PFSK-1 (cell line): ENCODE data around the gene VWF.

Experiments used
- FOXP2 ChIP-seq: optimal IDR thresholded peaks from 2 replicates; pipeline ENCODE3; 2011; ENCODE audit warnings: borderline replicate concordance, control low read depth, inconsistent platforms; ENCODE audit not compliant: insufficient read depth; ENCODE audit errors: extremely low read length, extremely low read depth
- POLR2AphosphoS5 ChIP-seq: IDR thresholded peaks from 2 replicates; pipeline ENCODE4 v1.6.1; 2012; ENCODE audit warnings: low read depth, mild to moderate bottlenecking, control low read depth, low read length, moderate library complexity
- REST ChIP-seq, 2 experiments: IDR thresholded peaks; 2 replicates each; pipeline versions ENCODE4 v1.6.1 to v1.8.0; 2011 to 2012; ENCODE audit warnings: low read depth in 2 of 2, low read length in 2 of 2, control low read depth in 1 of 2, inconsistent platforms in 1 of 2, mild to moderate bottlenecking in 1 of 2, moderate library complexity in 1 of 2; ENCODE audit not compliant: insufficient read depth in 1 of 2
- SIN3A ChIP-seq: IDR thresholded peaks from 2 replicates; pipeline ENCODE4 v1.6.1; 2012; ENCODE audit warnings: mild to moderate bottlenecking, low read length, moderate library complexity, borderline replicate concordance; ENCODE audit not compliant: insufficient read depth
- TAF1 ChIP-seq: IDR thresholded peaks from 2 replicates; pipeline ENCODE4 v1.6.1; 2012; ENCODE audit warnings: low read length, control low read depth, borderline replicate concordance; ENCODE audit not compliant: insufficient read depth

The VWF gene

GRCh38 chr12:6078398-6079096 lies 45.9 kb downstream of the VWF start:
- no peak for TF ChIP-seq TAF1
- no peak for TF ChIP-seq SIN3A
- no peak for TF ChIP-seq REST (IDR thresholded peaks at IDR 0.05; ENCODE audit: insufficient read depth in 1 of 2, low read depth in 2 of 2, low read length in 2 of 2)
- TF ChIP-seq FOXP2 = no peak
- no peak for TF ChIP-seq POLR2AphosphoS5

DNA sequence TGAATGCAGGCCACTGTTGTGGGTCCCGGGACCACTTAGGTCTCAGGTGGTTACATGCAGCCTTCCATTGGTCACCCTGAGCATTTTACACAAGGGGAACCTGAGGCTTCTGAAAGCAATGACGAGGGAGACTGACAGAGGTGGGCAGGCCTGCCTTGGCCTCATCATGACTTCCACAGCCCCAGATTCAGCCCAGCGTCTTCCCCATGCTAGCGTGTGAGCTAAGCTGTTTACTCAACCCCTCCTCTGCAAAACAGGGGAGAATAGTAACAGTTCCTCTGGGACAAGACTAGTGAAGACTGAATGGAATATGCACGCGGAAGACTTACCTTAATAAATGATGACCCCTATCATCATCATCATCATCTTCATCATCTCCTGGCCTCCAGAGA lies 46.8 kb downstream of the VWF start:
- TF ChIP-seq POLR2AphosphoS5 (no peak), TAF1 (no peak), SIN3A (no peak), REST (IDR thresholded peaks at IDR 0.05; ENCODE audit: insufficient read depth in 1 of 2, low read depth in 2 of 2, low read length in 2 of 2) (no peak), FOXP2 (no peak)

GRCh38 chr12:6076776-6077691 lies 47.4 kb downstream of the VWF start:
- TF ChIP-seq REST (IDR thresholded peaks at IDR 0.05; ENCODE audit: insufficient read depth in 1 of 2, low read depth in 2 of 2, low read length in 2 of 2) = no peak

DNA sequence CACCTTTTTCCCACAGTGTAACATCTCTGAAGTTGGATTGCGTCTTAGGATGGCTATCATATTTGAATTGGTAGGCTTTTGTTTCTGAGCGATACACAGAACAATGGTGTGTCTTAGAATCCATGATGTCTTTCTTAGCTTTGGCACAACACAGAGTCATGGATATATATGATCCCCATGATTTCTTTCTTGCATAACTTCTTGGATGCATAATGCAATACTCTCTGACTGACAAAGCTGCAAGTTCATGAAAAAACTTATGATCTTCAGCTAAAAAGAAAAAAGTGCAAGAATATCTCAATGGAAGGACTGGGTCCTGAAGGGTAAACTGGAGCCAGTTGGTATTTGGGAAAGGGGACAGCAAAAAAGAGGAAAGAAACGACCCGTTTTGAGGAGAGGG lies 48.1 kb downstream of the VWF start:
- no peak for TF ChIP-seq FOXP2
- no peak for TF ChIP-seq REST (IDR thresholded peaks at IDR 0.05; ENCODE audit: insufficient read depth in 1 of 2, low read depth in 2 of 2, low read length in 2 of 2)
- no peak for TF ChIP-seq TAF1
